HEK293 (cell line): ENCODE data around the gene PFAS.
A peak's percentile ranks its signal among the peaks of the same experiment; 100 is the strongest.

Experiments
- GLI4 ChIP-seq: fragments of 450-650 bp; formaldehyde crosslinking; IDR thresholded peaks from 2 replicates; pipeline ENCODE4 v1.5.1; 2016; ENCODE audit warnings: missing biosample characterization, missing genetic modification characterization
- GLIS1 ChIP-seq: fragments of 450-650 bp; formaldehyde crosslinking; IDR thresholded peaks from 2 replicates; pipeline ENCODE4 v1.5.1; 2016; ENCODE audit warnings: missing biosample characterization, missing genetic modification characterization
- KLF16 ChIP-seq: fragments of 450-650 bp; formaldehyde crosslinking; IDR thresholded peaks from 2 replicates; pipeline ENCODE4 v1.5.1; 2017; ENCODE audit warnings: missing biosample characterization, missing genetic modification characterization
- REPIN1 ChIP-seq: fragments of 450-650 bp; formaldehyde crosslinking; IDR thresholded peaks from 2 replicates; pipeline ENCODE4 v1.5.1; 2017; ENCODE audit warnings: missing biosample characterization, missing genetic modification characterization, low read depth
- SP2 ChIP-seq: fragments of 450-650 bp; formaldehyde crosslinking; IDR thresholded peaks from 2 replicates; pipeline ENCODE4 v1.5.1; 2016; ENCODE audit warnings: missing biosample characterization, missing genetic modification characterization
- SP3 ChIP-seq: fragments of 450-650 bp; formaldehyde crosslinking; IDR thresholded peaks from 2 replicates; pipeline ENCODE4 v1.5.1; 2016; ENCODE audit warnings: missing biosample characterization, missing genetic modification characterization
- ZBTB1 ChIP-seq: fragments of 450-650 bp; formaldehyde crosslinking; IDR thresholded peaks from 2 replicates; pipeline ENCODE4 v1.5.1; 2016; ENCODE audit warnings: missing biosample characterization, missing genetic modification characterization
- ZFP69B ChIP-seq: fragments of 450-650 bp; formaldehyde crosslinking; IDR thresholded peaks from 2 replicates; pipeline ENCODE4 v1.5.1; 2016; ENCODE audit warnings: missing biosample characterization, missing genetic modification characterization
- ZNF112 ChIP-seq: fragments of 450-650 bp; formaldehyde crosslinking; IDR thresholded peaks from 2 replicates; pipeline ENCODE4 v1.5.0; 2017; ENCODE audit warnings: missing biosample characterization, missing genetic modification characterization
- ZNF155 ChIP-seq: fragments of 450-650 bp; formaldehyde crosslinking; IDR thresholded peaks from 2 replicates; pipeline ENCODE4 v1.5.1; 2016; ENCODE audit warnings: missing biosample characterization, missing genetic modification characterization
- ZNF157 ChIP-seq: fragments of 450-650 bp; formaldehyde crosslinking; IDR thresholded peaks from 2 replicates; pipeline ENCODE4 v1.5.1; 2016; ENCODE audit warnings: missing biosample characterization, missing genetic modification characterization
- ZNF174 ChIP-seq: fragments of 450-650 bp; formaldehyde crosslinking; IDR thresholded peaks from 2 replicates; pipeline ENCODE4 v1.5.0; 2017; ENCODE audit warnings: missing biosample characterization, mild to moderate bottlenecking, missing genetic modification characterization
- ZNF184 ChIP-seq: fragments of 450-650 bp; IDR thresholded peaks from 2 replicates; pipeline ENCODE4 v1.5.1; 2018; ENCODE audit warnings: missing biosample characterization, mild to moderate bottlenecking, missing genetic modification characterization
- ZNF211 ChIP-seq: fragments of 450-650 bp; formaldehyde crosslinking; IDR thresholded peaks from 2 replicates; pipeline ENCODE4 v1.5.1; 2016; ENCODE audit warnings: low read depth, missing biosample characterization, missing genetic modification characterization
- ZNF214 ChIP-seq: fragments of 450-650 bp; formaldehyde crosslinking; IDR thresholded peaks from 2 replicates; pipeline ENCODE4 v1.5.1; 2017; ENCODE audit warnings: missing biosample characterization, mild to moderate bottlenecking, missing genetic modification characterization, borderline replicate concordance
- ZNF239 ChIP-seq: fragments of 450-650 bp; formaldehyde crosslinking; IDR thresholded peaks from 2 replicates; pipeline ENCODE4 v1.5.1; 2016; ENCODE audit warnings: missing biosample characterization, missing genetic modification characterization
- ZNF24 ChIP-seq: fragments of 450-650 bp; formaldehyde crosslinking; IDR thresholded peaks from 2 replicates; pipeline ENCODE4 v1.5.1; 2016; ENCODE audit warnings: missing biosample characterization, missing genetic modification characterization
- ZNF354C ChIP-seq: fragments of 450-650 bp; formaldehyde crosslinking; IDR thresholded peaks from 2 replicates; pipeline ENCODE4 v1.5.1; 2016; ENCODE audit warnings: missing biosample characterization, missing genetic modification characterization, low read depth, borderline replicate concordance
- ZNF366 ChIP-seq: fragments of 450-650 bp; formaldehyde crosslinking; conservative IDR thresholded peaks from 2 replicates; pipeline ENCODE4 v1.5.1; 2016; ENCODE audit warnings: missing biosample characterization, missing genetic modification characterization
- ZNF37A ChIP-seq: fragments of 450-650 bp; IDR thresholded peaks from 2 replicates; pipeline ENCODE4 v1.5.1; 2018; ENCODE audit warnings: missing biosample characterization, missing genetic modification characterization
- ZNF426 ChIP-seq: fragments of 450-650 bp; formaldehyde crosslinking; IDR thresholded peaks from 2 replicates; pipeline ENCODE4 v1.5.1; 2017; ENCODE audit warnings: missing biosample characterization, missing genetic modification characterization, mild to moderate bottlenecking, inconsistent platforms, moderate library complexity
- ZNF473 ChIP-seq: fragments of 450-650 bp; formaldehyde crosslinking; IDR thresholded peaks from 2 replicates; pipeline ENCODE4 v1.5.1; 2017; ENCODE audit warnings: missing biosample characterization, missing genetic modification characterization
- ZNF513 ChIP-seq: fragments of 450-650 bp; IDR thresholded peaks from 2 replicates; pipeline ENCODE4 v1.5.1; 2018; ENCODE audit warnings: missing biosample characterization, missing genetic modification characterization
- ZNF560 ChIP-seq: fragments of 450-650 bp; formaldehyde crosslinking; IDR thresholded peaks from 2 replicates; pipeline ENCODE4 v1.5.1; 2017; ENCODE audit warnings: missing biosample characterization, missing genetic modification characterization, borderline replicate concordance
- ZNF561 ChIP-seq: fragments of 450-650 bp; IDR thresholded peaks from 2 replicates; pipeline ENCODE4 v1.5.1; 2018; ENCODE audit warnings: missing biosample characterization, missing genetic modification characterization, borderline replicate concordance
- ZNF585B ChIP-seq: fragments of 450-650 bp; formaldehyde crosslinking; IDR thresholded peaks from 2 replicates; pipeline ENCODE4 v1.5.1; 2016; ENCODE audit warnings: missing biosample characterization, missing genetic modification characterization
- ZNF639 ChIP-seq: fragments of 450-650 bp; formaldehyde crosslinking; IDR thresholded peaks from 2 replicates; pipeline ENCODE4 v1.5.1; 2016; ENCODE audit warnings: missing biosample characterization, missing genetic modification characterization
- ZNF660 ChIP-seq: fragments of 450-650 bp; IDR thresholded peaks from 2 replicates; pipeline ENCODE4 v1.5.1; 2018; ENCODE audit warnings: missing biosample characterization, mild to moderate bottlenecking, missing genetic modification characterization
- ZNF777 ChIP-seq: fragments of 450-650 bp; formaldehyde crosslinking; IDR thresholded peaks from 2 replicates; pipeline ENCODE4 v1.5.1; 2017; ENCODE audit warnings: missing biosample characterization, missing genetic modification characterization, borderline replicate concordance
- TF ChIP-seq, protein P1 (sequence below): fragments of 450-650 bp; formaldehyde crosslinking; IDR thresholded peaks from 2 replicates; pipeline ENCODE4 v1.5.1; 2016; ENCODE audit warnings: missing biosample characterization, missing genetic modification characterization
- TF ChIP-seq, protein P2 (sequence below): fragments of 450-650 bp; formaldehyde crosslinking; IDR thresholded peaks from 2 replicates; pipeline ENCODE4 v1.5.1; 2016; ENCODE audit warnings: missing biosample characterization, missing genetic modification characterization, borderline replicate concordance

PFAS gene

GRCh38 chr17:8209907-8210760 lies 39.0 kb upstream of the PFAS start, which contains the start of gene AURKB (continued):
- 0 out of 2 replicates have a peak, but pooled peaks have one; percentile 46 for TF ChIP-seq ZNF184 (tag by site-specific recombination)
- TF ChIP-seq ZNF354C (tag by site-specific recombination) = no peak
- TF ChIP-seq ZNF239 (tag by site-specific recombination) = no peak
- peak; percentile 87 for TF ChIP-seq GLI4 (tag by site-specific recombination)
- TF ChIP-seq ZNF211 = no peak
- TF ChIP-seq ZFP69B (tag by site-specific recombination) = no peak; the same call in 1 of the 2 replicates
- no peak for TF ChIP-seq ZNF473
- peak; percentile 92 for TF ChIP-seq KLF16 (tag by site-specific recombination)
- no peak for TF ChIP-seq ZNF214 (tag by site-specific recombination)
- no peak for TF ChIP-seq ZNF157
- 0 out of 2 replicates have a peak, but pooled peaks have one; percentile 17 for TF ChIP-seq REPIN1 (tag by site-specific recombination)
- TF ChIP-seq ZNF639 = peak; percentile 71
- no peak for TF ChIP-seq ZNF37A (tag by site-specific recombination)
- TF ChIP-seq ZNF155 (tag by site-specific recombination) = no peak
- TF ChIP-seq ZNF366 (tag by site-specific recombination) = no peak
- no peak for TF ChIP-seq ZNF426
- no peak for TF ChIP-seq ZNF585B (tag by site-specific recombination)
- TF ChIP-seq ZNF777 = no peak
- TF ChIP-seq ZNF513 (tag by site-specific recombination) = no peak
- TF ChIP-seq, protein P1, sequence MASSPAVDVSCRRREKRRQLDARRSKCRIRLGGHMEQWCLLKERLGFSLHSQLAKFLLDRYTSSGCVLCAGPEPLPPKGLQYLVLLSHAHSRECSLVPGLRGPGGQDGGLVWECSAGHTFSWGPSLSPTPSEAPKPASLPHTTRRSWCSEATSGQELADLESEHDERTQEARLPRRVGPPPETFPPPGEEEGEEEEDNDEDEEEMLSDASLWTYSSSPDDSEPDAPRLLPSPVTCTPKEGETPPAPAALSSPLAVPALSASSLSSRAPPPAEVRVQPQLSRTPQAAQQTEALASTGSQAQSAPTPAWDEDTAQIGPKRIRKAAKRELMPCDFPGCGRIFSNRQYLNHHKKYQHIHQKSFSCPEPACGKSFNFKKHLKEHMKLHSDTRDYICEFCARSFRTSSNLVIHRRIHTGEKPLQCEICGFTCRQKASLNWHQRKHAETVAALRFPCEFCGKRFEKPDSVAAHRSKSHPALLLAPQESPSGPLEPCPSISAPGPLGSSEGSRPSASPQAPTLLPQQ (tag by site-specific recombination) = peak; percentile 46; the same call in 1 of the 2 replicates
- TF ChIP-seq ZNF174 = no peak
- no peak for TF ChIP-seq ZNF112 (tag by site-specific recombination)
- TF ChIP-seq, protein P2, sequence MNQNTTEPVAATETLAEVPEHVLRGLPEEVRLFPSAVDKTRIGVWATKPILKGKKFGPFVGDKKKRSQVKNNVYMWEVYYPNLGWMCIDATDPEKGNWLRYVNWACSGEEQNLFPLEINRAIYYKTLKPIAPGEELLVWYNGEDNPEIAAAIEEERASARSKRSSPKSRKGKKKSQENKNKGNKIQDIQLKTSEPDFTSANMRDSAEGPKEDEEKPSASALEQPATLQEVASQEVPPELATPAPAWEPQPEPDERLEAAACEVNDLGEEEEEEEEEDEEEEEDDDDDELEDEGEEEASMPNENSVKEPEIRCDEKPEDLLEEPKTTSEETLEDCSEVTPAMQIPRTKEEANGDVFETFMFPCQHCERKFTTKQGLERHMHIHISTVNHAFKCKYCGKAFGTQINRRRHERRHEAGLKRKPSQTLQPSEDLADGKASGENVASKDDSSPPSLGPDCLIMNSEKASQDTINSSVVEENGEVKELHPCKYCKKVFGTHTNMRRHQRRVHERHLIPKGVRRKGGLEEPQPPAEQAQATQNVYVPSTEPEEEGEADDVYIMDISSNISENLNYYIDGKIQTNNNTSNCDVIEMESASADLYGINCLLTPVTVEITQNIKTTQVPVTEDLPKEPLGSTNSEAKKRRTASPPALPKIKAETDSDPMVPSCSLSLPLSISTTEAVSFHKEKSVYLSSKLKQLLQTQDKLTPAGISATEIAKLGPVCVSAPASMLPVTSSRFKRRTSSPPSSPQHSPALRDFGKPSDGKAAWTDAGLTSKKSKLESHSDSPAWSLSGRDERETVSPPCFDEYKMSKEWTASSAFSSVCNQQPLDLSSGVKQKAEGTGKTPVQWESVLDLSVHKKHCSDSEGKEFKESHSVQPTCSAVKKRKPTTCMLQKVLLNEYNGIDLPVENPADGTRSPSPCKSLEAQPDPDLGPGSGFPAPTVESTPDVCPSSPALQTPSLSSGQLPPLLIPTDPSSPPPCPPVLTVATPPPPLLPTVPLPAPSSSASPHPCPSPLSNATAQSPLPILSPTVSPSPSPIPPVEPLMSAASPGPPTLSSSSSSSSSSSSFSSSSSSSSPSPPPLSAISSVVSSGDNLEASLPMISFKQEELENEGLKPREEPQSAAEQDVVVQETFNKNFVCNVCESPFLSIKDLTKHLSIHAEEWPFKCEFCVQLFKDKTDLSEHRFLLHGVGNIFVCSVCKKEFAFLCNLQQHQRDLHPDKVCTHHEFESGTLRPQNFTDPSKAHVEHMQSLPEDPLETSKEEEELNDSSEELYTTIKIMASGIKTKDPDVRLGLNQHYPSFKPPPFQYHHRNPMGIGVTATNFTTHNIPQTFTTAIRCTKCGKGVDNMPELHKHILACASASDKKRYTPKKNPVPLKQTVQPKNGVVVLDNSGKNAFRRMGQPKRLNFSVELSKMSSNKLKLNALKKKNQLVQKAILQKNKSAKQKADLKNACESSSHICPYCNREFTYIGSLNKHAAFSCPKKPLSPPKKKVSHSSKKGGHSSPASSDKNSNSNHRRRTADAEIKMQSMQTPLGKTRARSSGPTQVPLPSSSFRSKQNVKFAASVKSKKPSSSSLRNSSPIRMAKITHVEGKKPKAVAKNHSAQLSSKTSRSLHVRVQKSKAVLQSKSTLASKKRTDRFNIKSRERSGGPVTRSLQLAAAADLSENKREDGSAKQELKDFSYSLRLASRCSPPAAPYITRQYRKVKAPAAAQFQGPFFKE (tag by site-specific recombination) = no peak
- peak; percentile 65 for TF ChIP-seq GLIS1 (tag by site-specific recombination)
- peak; percentile 78 for TF ChIP-seq ZNF24
- TF ChIP-seq ZNF560 (tag by site-specific recombination) = no peak
- peak; percentile 81 for TF ChIP-seq SP2 (tag by site-specific recombination)
- TF ChIP-seq ZNF561 (tag by site-specific recombination) = no peak
- 0 out of 2 replicates have a peak, but pooled peaks have one; percentile 29 for TF ChIP-seq ZNF660 (tag by site-specific recombination)
- peak; percentile 83 for TF ChIP-seq SP3 (tag by site-specific recombination)
- TF ChIP-seq ZBTB1 (tag by site-specific recombination) = no peak
